Activated CD4-positive, CD25-positive, alpha-beta regulatory T cell (primary cell): ENCODE measurements around the gene CAMSAP1.

Experiments used
- DNase-seq, 4 experiments: peaks; one replicate each; lab custom pipeline; 2025; lab: John Stamatoyannopoulos, UW

CAMSAP1 gene

GRCh38 chr9:135880438-135880837 lies 26.9 kb downstream of the CAMSAP1 start:
- DNase-seq: no peak

DNA sequence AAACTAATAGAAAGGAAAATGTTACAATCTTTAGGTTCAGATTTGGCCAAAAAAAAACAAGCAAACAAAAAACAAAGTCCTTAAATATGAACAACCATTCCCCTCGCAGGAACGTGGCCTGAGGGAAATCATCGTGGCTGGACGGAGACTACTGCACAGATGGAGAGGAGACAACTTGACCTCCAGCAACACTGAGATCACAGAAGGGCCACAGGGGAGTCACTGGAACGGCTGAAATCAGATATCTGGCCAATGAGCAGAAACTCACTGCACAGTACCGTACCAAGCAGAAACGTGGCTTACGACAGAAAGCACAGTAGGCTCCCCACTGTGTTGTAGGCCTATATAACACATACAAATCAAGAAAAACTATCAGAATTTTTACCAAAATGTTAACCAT lies 27.7 kb downstream of the CAMSAP1 start:
- no peak for DNase-seq

DNA sequence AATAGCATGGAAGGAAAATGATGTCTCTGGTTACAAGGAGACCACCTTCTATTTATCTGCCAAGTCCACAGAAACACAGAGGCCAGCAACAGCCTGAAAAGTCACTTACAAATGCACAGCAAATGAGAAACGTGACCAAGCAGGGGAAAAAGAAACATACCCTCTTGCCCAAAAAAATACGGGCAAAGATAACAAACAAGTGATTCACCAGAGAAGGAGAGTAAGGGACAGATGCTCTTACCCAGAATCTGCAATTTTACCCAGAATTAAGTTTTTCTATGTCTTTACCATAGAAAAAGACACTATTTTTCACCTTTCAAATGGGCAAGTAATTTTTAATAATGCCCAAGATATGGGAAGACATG lies 28.1 kb downstream of the CAMSAP1 start:
- no peak for DNase-seq

GRCh38 chr9:135878528-135879236 lies 28.7 kb downstream of the CAMSAP1 start:
- DNase-seq: no peak

- DNase-seq: no peak
These were observed 29.4 kb downstream of the CAMSAP1 start for GRCh38 chr9:135877791-135878527.

GRCh38 chr9:135876936-135877335 lies 30.4 kb downstream of the CAMSAP1 start:
- DNase-seq: no peak

GRCh38 chr9:135874859-135875258 lies 32.5 kb downstream of the CAMSAP1 start:
- no peak for DNase-seq

GRCh38 chr9:135869909-135870308 lies 37.4 kb downstream of the CAMSAP1 start:
- no peak for DNase-seq

- no peak for DNase-seq
These were observed 41.8 kb downstream of the CAMSAP1 start for GRCh38 chr9:135865531-135865930.

DNA sequence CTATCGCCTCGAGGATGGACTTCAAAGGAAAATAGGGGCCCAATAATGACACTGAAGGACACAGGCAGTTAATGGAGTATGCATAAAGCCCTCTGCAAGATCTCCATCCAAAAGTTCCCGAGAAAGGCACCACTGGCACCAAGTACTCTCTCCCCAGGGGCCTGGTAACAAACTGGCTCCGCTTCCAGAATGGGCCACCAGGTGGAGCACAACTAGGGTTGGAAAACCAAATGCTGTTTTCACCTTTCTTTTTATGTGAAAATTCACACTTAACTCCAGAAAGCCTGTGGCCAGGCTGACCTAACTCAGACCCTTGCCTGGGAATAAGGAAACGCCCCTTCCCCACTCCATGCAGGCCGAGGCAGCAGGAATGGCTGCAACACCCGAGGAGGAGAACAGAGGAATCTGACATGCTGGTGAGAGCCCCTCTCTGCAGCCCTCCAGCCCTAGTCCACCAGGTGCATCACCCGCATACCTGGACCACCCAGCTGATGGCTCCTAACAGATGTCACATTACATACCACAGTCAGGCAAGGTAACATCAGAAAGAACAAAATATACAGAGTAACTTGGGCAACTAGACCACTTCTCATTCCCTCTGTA lies 42.8 kb downstream of the CAMSAP1 start:
- DNase-seq: peak; percentile 37 to 73 (median 55)

GRCh38 chr9:135862809-135863208 lies 44.5 kb downstream of the CAMSAP1 start:
- DNase-seq: no peak

GRCh38 chr9:135858491-135859185 lies 48.7 kb downstream of the CAMSAP1 start:
- DNase-seq: no peak

DNA sequence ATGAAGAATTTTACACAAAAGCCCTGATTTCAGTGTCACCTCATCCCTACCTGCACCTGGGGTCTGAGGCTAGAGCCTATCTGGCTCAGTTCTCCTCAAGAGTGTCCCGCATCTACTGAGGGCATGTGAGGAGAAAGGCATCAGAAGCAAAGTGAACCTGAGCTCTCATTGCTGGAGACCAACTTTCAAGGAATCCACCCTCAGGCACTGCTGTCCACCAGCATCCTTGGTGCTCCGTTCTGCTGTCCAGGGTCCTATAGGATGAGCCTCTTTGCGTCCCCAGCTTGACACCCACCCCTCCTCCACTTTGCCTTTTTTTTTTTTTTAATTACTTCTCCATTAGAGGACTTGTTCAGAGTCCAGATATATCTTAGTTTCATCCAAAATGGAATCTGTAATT lies 49.5 kb downstream of the CAMSAP1 start:
- DNase-seq: no peak

- no peak for DNase-seq
These were observed 50.0 kb downstream of the CAMSAP1 start for GRCh38 chr9:135857371-135857786.

DNA sequence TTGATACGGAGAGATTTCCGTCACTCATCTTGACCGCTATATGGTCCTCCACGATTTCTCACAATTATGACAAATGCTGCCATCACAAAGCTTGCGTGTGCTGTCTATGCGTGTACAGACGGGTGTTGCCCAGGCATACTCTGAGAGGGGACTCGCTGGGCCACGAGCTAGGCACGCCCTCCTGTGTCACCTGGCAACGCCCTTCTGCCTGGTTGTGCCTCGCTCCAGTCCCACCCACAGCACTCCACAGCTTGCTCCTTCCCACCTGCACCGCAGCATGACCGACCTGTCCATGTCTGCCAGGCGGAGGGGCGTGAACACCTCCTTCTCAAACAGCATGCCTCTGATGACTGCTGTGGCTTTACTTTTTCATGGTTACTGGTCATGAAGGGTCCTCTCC lies 55.6 kb downstream of the CAMSAP1 start:
- DNase-seq: no peak

GRCh38 chr9:135850737-135851136 lies 56.6 kb downstream of the CAMSAP1 start:
- no peak for DNase-seq

DNA sequence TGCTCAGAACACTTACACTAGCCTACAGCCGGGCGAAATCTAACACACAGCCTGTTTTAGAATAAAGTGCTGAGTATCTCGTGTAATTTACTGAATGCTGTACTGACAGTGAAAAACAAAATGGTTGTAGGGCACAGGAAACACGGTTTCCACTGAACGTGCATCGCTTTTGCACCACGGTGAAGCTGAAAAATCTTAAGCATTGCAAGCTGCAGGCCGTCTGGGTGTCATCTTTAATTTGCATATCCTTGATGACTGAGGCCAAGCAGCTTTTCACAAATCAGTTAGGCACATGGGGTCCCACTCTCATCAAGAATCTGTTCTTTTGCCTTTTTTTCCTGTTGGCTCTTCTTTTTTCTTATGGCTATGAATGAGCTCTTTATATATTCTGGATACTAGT lies 58.2 kb downstream of the CAMSAP1 start:
- DNase-seq: no peak

DNA sequence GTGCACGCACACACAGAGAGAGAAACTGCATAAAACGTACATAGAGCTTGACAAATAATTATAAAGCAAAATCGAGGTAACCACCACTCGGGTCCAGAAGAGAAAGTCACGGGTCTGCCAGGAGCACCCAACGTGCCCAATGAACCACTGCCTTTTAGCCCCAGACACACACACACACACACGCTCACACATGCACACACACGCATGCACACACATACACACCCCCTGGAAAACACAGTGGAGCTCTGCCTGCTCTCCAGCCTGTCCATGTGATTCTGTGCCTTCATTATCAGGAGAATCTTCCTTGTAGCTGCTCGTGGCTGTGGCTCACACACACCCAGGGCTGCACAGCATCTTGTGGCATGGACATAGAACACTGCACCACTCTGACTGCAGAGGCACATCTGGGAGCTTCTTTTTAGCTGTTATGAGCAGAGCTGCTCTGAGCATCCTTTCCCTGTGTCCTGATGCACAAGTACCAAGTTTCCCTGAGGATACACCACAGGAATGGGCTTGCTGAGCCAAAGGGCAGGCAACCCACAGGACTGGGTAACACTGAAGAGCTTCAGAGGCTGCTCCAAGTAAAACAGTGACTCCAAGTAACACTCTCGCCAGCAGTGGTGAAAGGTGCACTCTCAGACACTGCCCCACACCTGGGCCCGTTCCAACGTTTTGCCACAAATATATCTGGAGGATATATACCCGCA lies 58.9 kb downstream of the CAMSAP1 start:
- no peak for DNase-seq

GRCh38 chr9:135847833-135848232 lies 59.5 kb downstream of the CAMSAP1 start:
- no peak for DNase-seq

GRCh38 chr9:135840539-135840938 lies 66.8 kb downstream of the CAMSAP1 start:
- no peak for DNase-seq

GRCh38 chr9:135840107-135840506 lies 67.2 kb downstream of the CAMSAP1 start:
- DNase-seq: no peak

DNA sequence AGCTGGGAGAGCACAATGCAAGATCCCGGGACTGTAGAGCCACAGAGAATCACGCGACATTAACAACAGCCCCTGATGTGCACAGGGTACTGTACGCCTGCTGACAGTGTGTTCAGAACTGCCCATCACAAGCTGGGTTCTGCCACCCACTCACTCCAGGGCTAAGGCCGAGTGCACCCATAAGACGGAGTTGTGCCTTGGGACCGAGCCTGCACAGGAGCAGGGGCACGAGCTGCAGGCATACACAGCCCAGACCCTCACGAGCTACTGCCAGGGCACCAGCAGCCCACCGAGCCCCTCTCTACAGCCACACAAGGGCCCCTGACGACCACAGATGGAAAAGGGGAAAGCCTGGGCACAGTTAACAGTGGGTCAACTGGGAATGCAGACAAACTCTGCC lies 67.8 kb downstream of the CAMSAP1 start:
- no peak for DNase-seq
